ENCODE data around the gene RDM1. TPM values are rescaled to one million over a fixed set of nuclear protein-coding genes. Genes with fewer than 3 reads are reported as not detected.

Gene RDM1
- total and polyA plus RNA-seq, 2 of the 4 experiments (the other 2 are of a cell fraction): 0.18 TPM; not detected in 1

GRCh38 chr17:35932586-35932985 is 2.0 kb upstream of the RDM1 start:
- H3K14ac ChIP-seq (replicated peaks; ENCODE audit: low read depth, low read length): no peak overlapping the region
- no peak overlapping the region for H3K56ac ChIP-seq (ENCODE audit: extremely low read depth, insufficient read depth, low read length)
- dilution Hi-C loops (cut with HindIII; ENCODE audit: low sequenced_read_pairs, unreplicated experiment): no loop called here
- H3K9me3 ChIP-seq (ENCODE audit: control insufficient read depth, insufficient read depth, low read length): no peaks in the 10 kb centered on the region
- H4K91ac ChIP-seq (ENCODE audit: insufficient read depth, low read depth, low read length): no peak overlapping the region
- H3K9ac ChIP-seq (ENCODE audit: low read depth, low read length): no peak overlapping the region
- H3K18ac ChIP-seq (ENCODE audit: low read depth, low read length): no peak overlapping the region
- intact Hi-C loops (cut with micrococcal nuclease): no loop called here
- ATAC-seq (ENCODE audit: low read depth) (no peak; the same call in 1 of the 2 replicates), DNase-seq (no peak)
- no peak overlapping the region for H2AK5ac ChIP-seq (ENCODE audit: low read depth, low read length)
- BruUV-seq (replicated peaks): no TSS peak
- no peaks in the 10 kb centered on the region for H3K36me3 ChIP-seq (ENCODE audit: control insufficient read depth, insufficient read depth, low read length)
- H3K9me1 ChIP-seq (ENCODE audit: insufficient read depth, low read length): 0 out of 2 replicates have a peak, but pooled peaks cover 3% of the 10 kb centered on the region
- no peak for TF ChIP-seq RAD21 (IDR thresholded peaks at IDR 0.05; ENCODE audit: low read length)
- TF ChIP-seq BHLHE40 (IDR thresholded peaks at IDR 0.05; ENCODE audit: low read depth, low read length): no peak
- no peak for TF ChIP-seq NFE2L2 (IDR thresholded peaks at IDR 0.05; ENCODE audit: low read depth, low read length)
- TF ChIP-seq FOS (IDR thresholded peaks at IDR 0.05; ENCODE audit: low read depth, low read length): no peak
- TF ChIP-seq, protein P1, sequence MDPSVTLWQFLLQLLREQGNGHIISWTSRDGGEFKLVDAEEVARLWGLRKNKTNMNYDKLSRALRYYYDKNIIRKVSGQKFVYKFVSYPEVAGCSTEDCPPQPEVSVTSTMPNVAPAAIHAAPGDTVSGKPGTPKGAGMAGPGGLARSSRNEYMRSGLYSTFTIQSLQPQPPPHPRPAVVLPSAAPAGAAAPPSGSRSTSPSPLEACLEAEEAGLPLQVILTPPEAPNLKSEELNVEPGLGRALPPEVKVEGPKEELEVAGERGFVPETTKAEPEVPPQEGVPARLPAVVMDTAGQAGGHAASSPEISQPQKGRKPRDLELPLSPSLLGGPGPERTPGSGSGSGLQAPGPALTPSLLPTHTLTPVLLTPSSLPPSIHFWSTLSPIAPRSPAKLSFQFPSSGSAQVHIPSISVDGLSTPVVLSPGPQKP (IDR thresholded peaks at IDR 0.05; ENCODE audit: borderline replicate concordance, low read depth, low read length): no peak
- TF ChIP-seq SMC3 (IDR thresholded peaks at IDR 0.05; ENCODE audit: low read depth, low read length): no peak
- no peak for TF ChIP-seq RCOR1 (IDR thresholded peaks at IDR 0.05; ENCODE audit: insufficient replicate concordance, low read length)
- TF ChIP-seq USF2 (IDR thresholded peaks at IDR 0.05; ENCODE audit: low read depth, low read length): no peak
- no peak for TF ChIP-seq RFX5 (IDR thresholded peaks at IDR 0.05; ENCODE audit: low read depth, low read length)
- TF ChIP-seq, protein P2, sequence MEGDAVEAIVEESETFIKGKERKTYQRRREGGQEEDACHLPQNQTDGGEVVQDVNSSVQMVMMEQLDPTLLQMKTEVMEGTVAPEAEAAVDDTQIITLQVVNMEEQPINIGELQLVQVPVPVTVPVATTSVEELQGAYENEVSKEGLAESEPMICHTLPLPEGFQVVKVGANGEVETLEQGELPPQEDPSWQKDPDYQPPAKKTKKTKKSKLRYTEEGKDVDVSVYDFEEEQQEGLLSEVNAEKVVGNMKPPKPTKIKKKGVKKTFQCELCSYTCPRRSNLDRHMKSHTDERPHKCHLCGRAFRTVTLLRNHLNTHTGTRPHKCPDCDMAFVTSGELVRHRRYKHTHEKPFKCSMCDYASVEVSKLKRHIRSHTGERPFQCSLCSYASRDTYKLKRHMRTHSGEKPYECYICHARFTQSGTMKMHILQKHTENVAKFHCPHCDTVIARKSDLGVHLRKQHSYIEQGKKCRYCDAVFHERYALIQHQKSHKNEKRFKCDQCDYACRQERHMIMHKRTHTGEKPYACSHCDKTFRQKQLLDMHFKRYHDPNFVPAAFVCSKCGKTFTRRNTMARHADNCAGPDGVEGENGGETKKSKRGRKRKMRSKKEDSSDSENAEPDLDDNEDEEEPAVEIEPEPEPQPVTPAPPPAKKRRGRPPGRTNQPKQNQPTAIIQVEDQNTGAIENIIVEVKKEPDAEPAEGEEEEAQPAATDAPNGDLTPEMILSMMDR (conservative IDR thresholded peaks at IDR 0.05; ENCODE audit: low read depth, low read length): no peak
- TF ChIP-seq MAZ (IDR thresholded peaks at IDR 0.05; ENCODE audit: borderline replicate concordance, low read depth, low read length): no peak
- TF ChIP-seq MAFK (IDR thresholded peaks at IDR 0.05; ENCODE audit: low read depth, low read length): no peak
- no peak for TF ChIP-seq MXI1 (IDR thresholded peaks at IDR 0.05; ENCODE audit: borderline replicate concordance, low read depth, low read length)
- TF ChIP-seq CHD1 (IDR thresholded peaks at IDR 0.05; ENCODE audit: low read depth, low read length): no peak
- no peak for TF ChIP-seq CEBPB (IDR thresholded peaks at IDR 0.05; ENCODE audit: low read depth, low read length)
- H4K5ac ChIP-seq (ENCODE audit: low read depth, low read length): no peak overlapping the region
- no peak overlapping the region for H3K23ac ChIP-seq (ENCODE audit: low read depth, low read length)
- no peaks in the 10 kb centered on the region for H4K20me1 ChIP-seq (ENCODE audit: insufficient read depth, low read length)
- no peaks in the 10 kb centered on the region for H3K79me1 ChIP-seq (ENCODE audit: low read depth in 1 of 2, low read length in 2 of 2)
- no peak overlapping the region for H2BK20ac ChIP-seq (ENCODE audit: low read depth, low read length)
- no peak overlapping the region for H4K8ac ChIP-seq (ENCODE audit: low read depth in 2 of 2, low read length in 2 of 2)
- in situ Hi-C loops (cut with MboI; ENCODE audit: low sequenced_read_pairs): no loop called here
- H3K4me3 ChIP-seq (ENCODE audit: insufficient read depth, low read depth, low read length): no peak overlapping the region
- H2BK15ac ChIP-seq (ENCODE audit: low read depth, low read length): no peak overlapping the region
- no peak overlapping the region for H3K27ac ChIP-seq (ENCODE audit: insufficient read depth, low read length)
- H3K27me3 ChIP-seq (ENCODE audit: control insufficient read depth, insufficient read depth, low read length): peaks cover 3% of the 10 kb centered on the region
- H3K4me2 ChIP-seq (ENCODE audit: low read depth, low read length): no peak overlapping the region
- POLR2A ChIA-PET (ENCODE audit: unreplicated experiment): no interaction called here
- no peak overlapping the region for H2AFZ ChIP-seq (replicated peaks; ENCODE audit: low read length, poor library complexity)
- H2BK5ac ChIP-seq (ENCODE audit: low read depth, low read length, poor library complexity, severe bottlenecking): no peak overlapping the region
- no peak overlapping the region for H2AK9ac ChIP-seq (replicated peaks; ENCODE audit: low read depth, low read length, poor library complexity)
- no peak overlapping the region for H3K4ac ChIP-seq (ENCODE audit: low read depth, low read length)
- CTCF ChIA-PET: interaction anchor here (1.0 kb wide), 1 partner anchor 14 kb away, joined by 3 read pairs; no protein-coding TSS in a partner anchor
- no peak overlapping the region for H2BK120ac ChIP-seq (ENCODE audit: low read depth, low read length)
- no peaks in the 10 kb centered on the region for H3K4me1 ChIP-seq (ENCODE audit: control insufficient read depth, insufficient read depth, low read length)
